ENCODE measurements around the gene RASGRF1.

GRCh38 chr15:79115986-79116665, 25.5 kb upstream of the RASGRF1 start:
- no peak for TF ChIP-seq MAX (CRISPR knock-in tag; IDR thresholded peaks at IDR 0.05)
- TF ChIP-seq GABPA (tag; conservative IDR thresholded peaks at IDR 0.05; ENCODE audit: low read depth): no peak
- no peak for TF ChIP-seq YBX1 (IDR thresholded peaks at IDR 0.05)
